CD4-positive, alpha-beta T cell treated with Interleukin-17A for 4 hours (primary cell): Measurements from ENCODE around the gene CAMKK2.
A peak's percentile ranks its signal among the peaks of the same experiment; 100 is the strongest.
"Not testable (repeated sequence)": the region's sequence is repeated elsewhere in the genome, so short reads cannot be mapped to it uniquely, and the experiment has no call there.

Source experiments
- DNase-seq: peaks from one replicate; pipeline ENCODE4 v3.0.0-alpha.2; 2020; ENCODE audit warnings: mixed read lengths

Gene CAMKK2

GRCh38 chr12:121296618-121297434 lies at the start of gene CAMKK2:
TSS of gene CAMKK2 (minus strand) at chr12:121296709. CDS start at chr12:121274526, 22,183 bp downstream.
- peak; percentile 89 for DNase-seq

GRCh38 chr12:121345151-121345815 lies 48.8 kb upstream of the CAMKK2 start:
- no peak for DNase-seq

GRCh38 chr12:121344506-121344905 lies 48.0 kb upstream of the CAMKK2 start:
- no peak for DNase-seq

- DNase-seq: no peak
Measured at GRCh38 chr12:121337416-121337815, 40.9 kb upstream of the CAMKK2 start.

GRCh38 chr12:121334513-121335343 lies 38.2 kb upstream of the CAMKK2 start:
- peak; percentile 25 for DNase-seq

GRCh38 chr12:121333747-121334146 lies 37.2 kb upstream of the CAMKK2 start:
- DNase-seq: no peak

GRCh38 chr12:121331248-121331647 lies 34.7 kb upstream of the CAMKK2 start:
- DNase-seq: no peak

- DNase-seq: no peak
Measured at GRCh38 chr12:121330692-121331091, 34.2 kb upstream of the CAMKK2 start.

GRCh38 chr12:121330195-121330594 lies 33.7 kb upstream of the CAMKK2 start:
- no peak for DNase-seq

- DNase-seq: no peak
Measured at GRCh38 chr12:121328620-121329019, 32.1 kb upstream of the CAMKK2 start.

GRCh38 chr12:121326996-121327674 lies 30.6 kb upstream of the CAMKK2 start:
- DNase-seq: no peak

- DNase-seq: no peak
Measured at GRCh38 chr12:121325922-121326396, 29.4 kb upstream of the CAMKK2 start.

- DNase-seq: no peak
Measured at GRCh38 chr12:121323908-121324307, 27.4 kb upstream of the CAMKK2 start.

GRCh38 chr12:121318121-121318520 lies 21.6 kb upstream of the CAMKK2 start:
- no peak for DNase-seq

GRCh38 chr12:121314431-121314830 lies 17.9 kb upstream of the CAMKK2 start:
- no peak for DNase-seq

- DNase-seq: not testable (repeated sequence)
Measured at GRCh38 chr12:121310231-121310630, 13.7 kb upstream of the CAMKK2 start.

- DNase-seq: not testable (repeated sequence)
Measured at GRCh38 chr12:121307397-121307796, 10.9 kb upstream of the CAMKK2 start.

- DNase-seq: no peak
Measured at GRCh38 chr12:121304306-121304705, 7.8 kb upstream of the CAMKK2 start.

- DNase-seq: no peak
Measured at GRCh38 chr12:121301876-121302275, 5.4 kb upstream of the CAMKK2 start.

GRCh38 chr12:121300083-121300819 lies 3.7 kb upstream of the CAMKK2 start:
- no peak for DNase-seq

- no peak for DNase-seq
Measured at GRCh38 chr12:121299662-121300061, 3.2 kb upstream of the CAMKK2 start.

GRCh38 chr12:121298411-121298810 lies 1.9 kb upstream of the CAMKK2 start:
- not testable (repeated sequence) for DNase-seq
